Measurements from ENCODE around the gene CAPN1. TPM values are rescaled to one million over a fixed set of nuclear protein-coding genes. Genes with fewer than 3 reads are reported as not detected.
A peak's percentile ranks its signal among the peaks of the same experiment; 100 is the strongest.

Gene CAPN1
- total and polyA plus RNA-seq, 9 of the 15 experiments (the other 6 are each of a cell fraction or from before 2014, with no cell fraction given): 3.5 to 199 (median 61.6) TPM

DNA sequence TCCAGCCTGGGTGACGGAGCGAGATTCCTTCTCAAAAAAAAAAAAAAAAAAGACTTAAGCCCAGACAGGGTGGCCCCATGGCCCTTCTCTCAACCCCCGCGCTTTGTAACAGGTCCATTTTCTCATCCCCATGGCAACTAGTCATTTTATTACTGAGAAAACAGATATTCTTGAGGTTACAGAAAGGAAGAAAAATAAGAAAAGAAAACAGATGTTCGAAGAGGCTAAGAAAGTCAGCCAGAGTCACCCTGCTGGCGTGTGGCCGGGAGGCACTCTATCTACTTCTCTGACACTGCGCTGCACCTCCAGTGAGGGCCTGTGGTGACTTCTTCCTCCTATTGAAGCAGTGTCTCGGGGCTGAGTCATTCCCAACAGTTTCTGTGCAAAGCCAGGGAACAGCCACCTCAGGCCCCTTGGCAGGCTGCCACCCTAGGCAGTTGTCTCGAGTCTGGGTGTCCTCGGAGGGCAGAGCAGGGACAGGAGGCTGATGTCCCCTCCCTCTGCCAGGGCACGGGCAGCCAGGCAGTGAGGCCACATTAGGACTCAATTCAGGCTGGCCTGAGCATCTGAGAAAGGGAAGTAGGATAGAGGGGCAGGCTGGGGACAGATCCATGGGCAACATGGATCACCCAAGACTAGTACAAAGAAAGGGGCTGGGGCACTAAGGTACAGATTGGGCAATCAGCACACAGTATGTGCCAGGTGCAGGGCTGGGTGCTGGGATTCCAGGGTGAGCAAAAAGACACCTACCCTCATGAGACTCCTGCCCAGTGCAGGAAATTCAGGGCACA is 31.0 kb upstream of the CAPN1 start (continued):
- peak; percentile 90 for TF ChIP-seq JUND (IDR thresholded peaks at IDR 0.05; ENCODE audit: borderline replicate concordance, low read depth, low read length)
- peak; percentile 88; the same call in 2 of the 3 replicates for TF ChIP-seq JUND (tag; IDR thresholded peaks at IDR 0.05; ENCODE audit: borderline replicate concordance, low read depth, low read length)
- TF ChIP-seq ZNF780A (CRISPR knock-in tag; IDR thresholded peaks at IDR 0.05): no peak
- TF ChIP-seq ZKSCAN1 (IDR thresholded peaks at IDR 0.05; ENCODE audit: low read depth, low read length): no peak
- TF ChIP-seq SNRNP70 (optimal IDR thresholded peaks at IDR 0.05; ENCODE audit: low read depth, low read length): no peak
- no peak for TF ChIP-seq SAFB2 (IDR thresholded peaks at IDR 0.05; ENCODE audit: borderline replicate concordance, low read depth, low read length, severe bottlenecking)
- peak; percentile 38; the same call in 1 of the 2 replicates for TF ChIP-seq L3MBTL2 (IDR thresholded peaks at IDR 0.05)
- no peak for TF ChIP-seq MCM2 (IDR thresholded peaks at IDR 0.05; ENCODE audit: low read depth)
- TF ChIP-seq KLF10 (CRISPR knock-in tag; IDR thresholded peaks at IDR 0.05): no peak
- TF ChIP-seq, protein P1, sequence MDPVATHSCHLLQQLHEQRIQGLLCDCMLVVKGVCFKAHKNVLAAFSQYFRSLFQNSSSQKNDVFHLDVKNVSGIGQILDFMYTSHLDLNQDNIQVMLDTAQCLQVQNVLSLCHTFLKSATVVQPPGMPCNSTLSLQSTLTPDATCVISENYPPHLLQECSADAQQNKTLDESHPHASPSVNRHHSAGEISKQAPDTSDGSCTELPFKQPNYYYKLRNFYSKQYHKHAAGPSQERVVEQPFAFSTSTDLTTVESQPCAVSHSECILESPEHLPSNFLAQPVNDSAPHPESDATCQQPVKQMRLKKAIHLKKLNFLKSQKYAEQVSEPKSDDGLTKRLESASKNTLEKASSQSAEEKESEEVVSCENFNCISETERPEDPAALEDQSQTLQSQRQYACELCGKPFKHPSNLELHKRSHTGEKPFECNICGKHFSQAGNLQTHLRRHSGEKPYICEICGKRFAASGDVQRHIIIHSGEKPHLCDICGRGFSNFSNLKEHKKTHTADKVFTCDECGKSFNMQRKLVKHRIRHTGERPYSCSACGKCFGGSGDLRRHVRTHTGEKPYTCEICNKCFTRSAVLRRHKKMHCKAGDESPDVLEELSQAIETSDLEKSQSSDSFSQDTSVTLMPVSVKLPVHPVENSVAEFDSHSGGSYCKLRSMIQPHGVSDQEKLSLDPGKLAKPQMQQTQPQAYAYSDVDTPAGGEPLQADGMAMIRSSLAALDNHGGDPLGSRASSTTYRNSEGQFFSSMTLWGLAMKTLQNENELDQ (CRISPR knock-in tag; IDR thresholded peaks at IDR 0.05; ENCODE audit: borderline replicate concordance): no peak
- TF ChIP-seq, protein P2, sequence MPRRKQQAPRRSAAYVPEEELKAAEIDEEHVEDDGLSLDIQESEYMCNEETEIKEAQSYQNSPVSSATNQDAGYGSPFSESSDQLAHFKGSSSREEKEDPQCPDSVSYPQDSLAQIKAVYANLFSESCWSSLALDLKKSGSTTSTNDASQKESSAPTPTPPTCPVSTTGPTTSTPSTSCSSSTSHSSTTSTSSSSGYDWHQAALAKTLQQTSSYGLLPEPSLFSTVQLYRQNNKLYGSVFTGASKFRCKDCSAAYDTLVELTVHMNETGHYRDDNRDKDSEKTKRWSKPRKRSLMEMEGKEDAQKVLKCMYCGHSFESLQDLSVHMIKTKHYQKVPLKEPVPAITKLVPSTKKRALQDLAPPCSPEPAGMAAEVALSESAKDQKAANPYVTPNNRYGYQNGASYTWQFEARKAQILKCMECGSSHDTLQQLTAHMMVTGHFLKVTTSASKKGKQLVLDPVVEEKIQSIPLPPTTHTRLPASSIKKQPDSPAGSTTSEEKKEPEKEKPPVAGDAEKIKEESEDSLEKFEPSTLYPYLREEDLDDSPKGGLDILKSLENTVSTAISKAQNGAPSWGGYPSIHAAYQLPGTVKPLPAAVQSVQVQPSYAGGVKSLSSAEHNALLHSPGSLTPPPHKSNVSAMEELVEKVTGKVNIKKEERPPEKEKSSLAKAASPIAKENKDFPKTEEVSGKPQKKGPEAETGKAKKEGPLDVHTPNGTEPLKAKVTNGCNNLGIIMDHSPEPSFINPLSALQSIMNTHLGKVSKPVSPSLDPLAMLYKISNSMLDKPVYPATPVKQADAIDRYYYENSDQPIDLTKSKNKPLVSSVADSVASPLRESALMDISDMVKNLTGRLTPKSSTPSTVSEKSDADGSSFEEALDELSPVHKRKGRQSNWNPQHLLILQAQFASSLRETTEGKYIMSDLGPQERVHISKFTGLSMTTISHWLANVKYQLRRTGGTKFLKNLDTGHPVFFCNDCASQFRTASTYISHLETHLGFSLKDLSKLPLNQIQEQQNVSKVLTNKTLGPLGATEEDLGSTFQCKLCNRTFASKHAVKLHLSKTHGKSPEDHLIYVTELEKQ (CRISPR knock-in tag; IDR thresholded peaks at IDR 0.05): no peak
- no peak for TF ChIP-seq ZNF140 (CRISPR knock-in tag; IDR thresholded peaks at IDR 0.05)
- TF ChIP-seq, protein P3, sequence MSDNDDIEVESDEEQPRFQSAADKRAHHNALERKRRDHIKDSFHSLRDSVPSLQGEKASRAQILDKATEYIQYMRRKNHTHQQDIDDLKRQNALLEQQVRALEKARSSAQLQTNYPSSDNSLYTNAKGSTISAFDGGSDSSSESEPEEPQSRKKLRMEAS (CRISPR knock-in tag; IDR thresholded peaks at IDR 0.05): no peak
- no peak for TF ChIP-seq POLR2B (IDR thresholded peaks at IDR 0.05; ENCODE audit: low read depth, partially characterized antibody)
- TF ChIP-seq, protein P4, sequence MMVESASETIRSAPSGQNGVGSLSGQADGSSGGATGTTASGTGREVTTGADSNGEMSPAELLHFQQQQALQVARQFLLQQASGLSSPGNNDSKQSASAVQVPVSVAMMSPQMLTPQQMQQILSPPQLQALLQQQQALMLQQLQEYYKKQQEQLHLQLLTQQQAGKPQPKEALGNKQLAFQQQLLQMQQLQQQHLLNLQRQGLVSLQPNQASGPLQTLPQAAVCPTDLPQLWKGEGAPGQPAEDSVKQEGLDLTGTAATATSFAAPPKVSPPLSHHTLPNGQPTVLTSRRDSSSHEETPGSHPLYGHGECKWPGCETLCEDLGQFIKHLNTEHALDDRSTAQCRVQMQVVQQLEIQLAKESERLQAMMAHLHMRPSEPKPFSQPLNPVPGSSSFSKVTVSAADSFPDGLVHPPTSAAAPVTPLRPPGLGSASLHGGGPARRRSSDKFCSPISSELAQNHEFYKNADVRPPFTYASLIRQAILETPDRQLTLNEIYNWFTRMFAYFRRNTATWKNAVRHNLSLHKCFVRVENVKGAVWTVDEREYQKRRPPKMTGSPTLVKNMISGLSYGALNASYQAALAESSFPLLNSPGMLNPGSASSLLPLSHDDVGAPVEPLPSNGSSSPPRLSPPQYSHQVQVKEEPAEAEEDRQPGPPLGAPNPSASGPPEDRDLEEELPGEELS (CRISPR knock-in tag; IDR thresholded peaks at IDR 0.05; ENCODE audit: borderline replicate concordance): no peak
- TF ChIP-seq, protein P5, sequence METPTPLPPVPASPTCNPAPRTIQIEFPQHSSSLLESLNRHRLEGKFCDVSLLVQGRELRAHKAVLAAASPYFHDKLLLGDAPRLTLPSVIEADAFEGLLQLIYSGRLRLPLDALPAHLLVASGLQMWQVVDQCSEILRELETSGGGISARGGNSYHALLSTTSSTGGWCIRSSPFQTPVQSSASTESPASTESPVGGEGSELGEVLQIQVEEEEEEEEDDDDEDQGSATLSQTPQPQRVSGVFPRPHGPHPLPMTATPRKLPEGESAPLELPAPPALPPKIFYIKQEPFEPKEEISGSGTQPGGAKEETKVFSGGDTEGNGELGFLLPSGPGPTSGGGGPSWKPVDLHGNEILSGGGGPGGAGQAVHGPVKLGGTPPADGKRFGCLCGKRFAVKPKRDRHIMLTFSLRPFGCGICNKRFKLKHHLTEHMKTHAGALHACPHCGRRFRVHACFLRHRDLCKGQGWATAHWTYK (CRISPR knock-in tag; IDR thresholded peaks at IDR 0.05): no peak
- no peak for TF ChIP-seq ETV6 (IDR thresholded peaks at IDR 0.05; ENCODE audit: borderline replicate concordance in 1 of 2, low read depth in 2 of 2, low read length in 1 of 2)
- TF ChIP-seq ETV6 (CRISPR knock-in tag; IDR thresholded peaks at IDR 0.05; ENCODE audit: borderline replicate concordance): no peak

Data from K562 (cell line).